ENCODE measurements around the gene RAD51B.

The RAD51B gene

DNA sequence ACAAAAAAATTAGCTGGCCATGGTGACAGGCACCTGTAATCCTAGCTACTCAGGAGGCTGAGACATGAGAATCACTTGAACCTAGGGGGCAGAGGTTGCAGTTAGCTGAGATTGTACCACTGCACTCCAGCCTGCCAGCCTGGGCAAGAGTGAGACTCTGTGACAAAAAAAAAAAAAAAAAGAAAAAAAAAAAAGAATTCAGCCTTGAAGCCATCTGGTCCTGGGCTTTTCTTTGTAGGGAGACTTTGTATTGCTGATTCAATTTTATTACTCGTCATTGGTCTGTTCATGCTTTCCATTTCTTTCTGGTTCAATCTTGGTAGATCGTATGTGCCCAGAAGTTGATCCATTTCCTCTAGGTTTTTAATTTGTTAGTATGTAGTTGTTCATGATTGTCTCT is 243.1 kb downstream of the RAD51B start:
- DNase-seq (ENCODE audit: low spot score) = no peak
- TF ChIP-seq, protein P1, sequence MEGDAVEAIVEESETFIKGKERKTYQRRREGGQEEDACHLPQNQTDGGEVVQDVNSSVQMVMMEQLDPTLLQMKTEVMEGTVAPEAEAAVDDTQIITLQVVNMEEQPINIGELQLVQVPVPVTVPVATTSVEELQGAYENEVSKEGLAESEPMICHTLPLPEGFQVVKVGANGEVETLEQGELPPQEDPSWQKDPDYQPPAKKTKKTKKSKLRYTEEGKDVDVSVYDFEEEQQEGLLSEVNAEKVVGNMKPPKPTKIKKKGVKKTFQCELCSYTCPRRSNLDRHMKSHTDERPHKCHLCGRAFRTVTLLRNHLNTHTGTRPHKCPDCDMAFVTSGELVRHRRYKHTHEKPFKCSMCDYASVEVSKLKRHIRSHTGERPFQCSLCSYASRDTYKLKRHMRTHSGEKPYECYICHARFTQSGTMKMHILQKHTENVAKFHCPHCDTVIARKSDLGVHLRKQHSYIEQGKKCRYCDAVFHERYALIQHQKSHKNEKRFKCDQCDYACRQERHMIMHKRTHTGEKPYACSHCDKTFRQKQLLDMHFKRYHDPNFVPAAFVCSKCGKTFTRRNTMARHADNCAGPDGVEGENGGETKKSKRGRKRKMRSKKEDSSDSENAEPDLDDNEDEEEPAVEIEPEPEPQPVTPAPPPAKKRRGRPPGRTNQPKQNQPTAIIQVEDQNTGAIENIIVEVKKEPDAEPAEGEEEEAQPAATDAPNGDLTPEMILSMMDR (IDR thresholded peaks at IDR 0.05; ENCODE audit: extremely low read depth, missing control alignments) = no peak

DNA sequence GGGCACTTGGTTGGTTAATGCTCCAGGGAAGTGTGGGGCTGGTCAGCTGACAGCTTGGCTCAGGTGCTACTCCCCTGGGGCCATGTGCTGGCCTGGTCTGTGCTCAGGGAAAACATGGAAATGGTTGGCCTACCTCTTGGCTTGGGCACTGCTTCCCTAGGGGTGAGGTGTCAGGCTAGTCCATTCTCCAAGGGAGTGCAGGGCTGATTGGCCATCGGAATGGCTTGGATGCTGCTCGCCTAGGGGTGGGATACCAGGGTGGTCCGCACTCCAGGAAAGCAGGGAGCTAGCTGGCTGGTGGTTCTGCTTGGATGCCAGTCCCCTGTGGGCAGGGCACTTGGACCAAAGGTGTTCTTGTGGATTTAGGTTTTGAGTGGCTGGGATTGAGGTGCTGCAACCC is 245.7 kb downstream of the RAD51B start:
- TF ChIP-seq, protein P1 (IDR thresholded peaks at IDR 0.05; ENCODE audit: extremely low read depth, missing control alignments) = no peak
- DNase-seq (ENCODE audit: low spot score) = no peak

DNA sequence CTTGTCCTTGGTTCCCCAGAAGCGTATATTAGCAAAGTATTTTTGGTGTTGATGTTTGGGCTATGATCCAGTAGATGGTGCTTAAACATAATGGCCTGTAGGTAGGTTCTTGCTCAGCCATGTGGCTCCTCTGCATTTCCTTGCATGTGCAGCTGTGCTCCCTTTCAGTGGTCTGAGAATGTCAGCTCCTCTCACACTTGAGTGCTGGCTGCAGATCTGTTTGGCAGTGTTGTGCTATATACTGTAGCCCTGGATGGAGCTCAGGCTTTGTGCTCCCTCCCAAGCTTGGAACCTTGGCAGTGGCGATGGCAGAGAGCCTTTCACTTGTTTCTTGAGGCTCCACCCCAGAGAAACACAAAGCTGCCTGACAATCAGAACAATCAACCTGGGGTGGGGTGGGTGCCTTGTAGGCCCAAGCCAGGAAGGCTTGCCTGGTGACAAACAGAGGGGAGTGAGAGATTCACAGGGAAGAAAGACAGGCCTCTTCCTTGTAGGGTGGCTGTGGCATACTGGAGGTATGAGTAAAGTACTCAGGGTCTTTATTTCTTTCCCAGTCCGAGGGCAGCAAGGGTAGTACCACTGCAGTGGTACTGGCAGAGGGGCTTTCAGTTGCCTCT is 255.3 kb downstream of the RAD51B start:
- DNase-seq (ENCODE audit: low spot score) = no peak

DNA sequence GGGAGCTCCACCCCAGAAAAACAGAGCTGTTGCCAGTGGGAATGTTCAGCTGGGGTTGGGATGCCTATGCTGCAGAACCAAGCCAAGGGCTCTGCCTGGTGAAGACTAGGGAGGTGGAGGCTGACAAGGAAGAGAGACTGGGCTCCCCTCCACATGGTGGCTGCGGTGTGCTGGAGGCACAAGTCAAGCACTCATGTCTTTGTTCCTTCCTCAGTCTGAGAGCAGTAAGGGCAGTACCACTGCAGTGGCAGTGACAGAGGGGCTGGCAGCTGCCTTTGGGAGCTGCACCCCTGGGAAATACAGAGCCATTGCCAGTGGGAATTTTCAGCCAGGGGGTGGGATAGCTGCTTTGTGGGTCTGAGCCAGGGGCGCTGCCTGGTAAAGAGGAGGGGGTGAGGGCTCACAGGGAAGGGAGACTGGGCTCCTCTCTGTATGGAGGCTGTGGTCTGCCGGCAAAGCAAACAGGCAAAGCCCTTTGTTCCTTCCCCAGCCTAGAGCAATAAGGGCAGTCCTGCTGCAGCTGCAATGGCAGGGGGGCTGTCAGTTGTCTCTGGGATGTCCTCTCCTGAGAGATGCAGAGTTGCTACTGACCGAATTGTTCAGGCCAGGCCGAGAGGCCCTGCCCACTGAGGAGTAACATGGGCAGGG is 255.9 kb downstream of the RAD51B start:
- TF ChIP-seq, protein P1 (IDR thresholded peaks at IDR 0.05; ENCODE audit: extremely low read depth, missing control alignments) = no peak

More for the DNA sequence above, 255.3 kb downstream of the RAD51B start:
- TF ChIP-seq, protein P1 (IDR thresholded peaks at IDR 0.05; ENCODE audit: extremely low read depth, missing control alignments) = no peak

DNA sequence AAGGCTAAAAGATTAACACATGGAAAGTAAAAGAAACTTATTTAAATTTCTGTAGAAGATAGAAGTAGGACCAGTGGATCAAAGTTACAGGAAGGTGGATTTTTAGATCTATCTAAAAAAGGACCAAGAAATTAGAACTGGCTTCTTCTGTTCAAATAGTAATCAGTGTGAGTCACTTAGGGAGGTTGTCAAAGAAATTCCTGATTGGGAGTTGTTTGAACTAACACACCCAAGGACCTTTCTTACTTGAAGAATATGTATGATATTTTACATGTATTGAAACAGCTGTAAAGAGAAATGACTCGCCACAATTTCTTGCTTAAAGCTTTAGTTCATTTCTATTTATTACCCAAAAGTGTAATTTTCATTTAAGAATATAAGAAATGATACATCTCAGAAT is 256.9 kb downstream of the RAD51B start:
- no peak for DNase-seq (ENCODE audit: low spot score)
- TF ChIP-seq, protein P1 (IDR thresholded peaks at IDR 0.05; ENCODE audit: extremely low read depth, missing control alignments) = no peak

More for the DNA sequence above, 255.9 kb downstream of the RAD51B start:
- DNase-seq (ENCODE audit: low spot score) = no peak

DNA sequence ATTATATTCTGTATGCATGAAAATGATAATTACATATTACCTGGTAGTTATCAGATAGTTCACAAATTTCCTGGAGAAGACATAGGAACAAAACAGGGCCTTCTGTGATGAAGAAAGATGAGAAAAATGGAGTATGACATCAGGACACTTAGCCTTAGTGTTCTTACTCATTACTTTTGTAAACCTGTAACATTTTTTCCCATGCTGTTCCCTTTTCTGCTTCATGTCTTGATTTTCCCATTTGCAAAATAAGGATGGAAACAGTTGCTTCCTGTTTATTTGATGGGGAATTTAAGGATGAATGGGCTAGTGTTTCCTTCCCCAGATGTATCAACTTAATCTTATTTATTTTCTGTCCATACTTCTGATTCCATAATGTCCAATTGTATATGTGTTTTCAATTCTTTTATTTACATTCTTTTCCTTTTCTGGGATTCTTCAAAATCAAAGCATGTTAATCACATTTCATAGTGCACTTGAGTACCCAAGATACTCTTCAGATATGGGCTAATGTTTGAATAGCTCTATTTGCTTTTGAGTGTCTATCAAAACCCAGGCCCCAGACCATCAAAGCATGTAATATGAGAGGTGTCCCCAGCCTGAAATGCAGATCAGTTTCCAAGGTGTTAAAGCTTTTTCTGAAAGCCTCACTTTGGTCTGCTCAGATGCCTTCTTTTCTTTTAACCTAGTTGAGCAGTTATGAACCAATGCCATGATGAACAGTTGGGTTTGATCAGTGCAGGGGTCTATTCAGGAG is 260.5 kb downstream of the RAD51B start:
- no peak for DNase-seq (ENCODE audit: low spot score)
- TF ChIP-seq, protein P1 (IDR thresholded peaks at IDR 0.05; ENCODE audit: extremely low read depth, missing control alignments) = no peak

DNA sequence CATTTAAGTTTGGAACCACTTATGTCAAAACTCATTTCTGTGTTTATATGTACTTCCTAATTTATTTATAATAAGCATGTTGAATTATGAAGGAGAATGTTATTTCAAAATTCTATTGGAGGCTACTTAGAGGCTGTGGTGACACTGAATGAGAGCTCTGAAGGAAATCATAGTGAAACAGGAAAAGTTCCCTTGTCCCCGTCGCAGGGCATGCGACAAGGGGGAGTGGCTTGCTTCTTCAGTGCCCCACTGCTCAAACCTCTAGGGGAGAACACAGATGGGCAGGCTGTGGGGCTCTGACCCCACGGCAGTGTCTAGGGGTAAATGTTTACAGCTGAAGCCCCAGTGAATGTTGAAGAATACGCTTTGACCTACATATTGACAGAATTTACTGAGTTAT is 261.9 kb downstream of the RAD51B start:
- DNase-seq (ENCODE audit: low spot score) = no peak
- TF ChIP-seq, protein P1 (IDR thresholded peaks at IDR 0.05; ENCODE audit: extremely low read depth, missing control alignments) = no peak

Measured in GM20000 (cell line).